Psoas muscle (tissue), 8 donors: ENCODE measurements around the gene MTMR4. TPM values are rescaled to one million over a fixed set of nuclear protein-coding genes. Genes with fewer than 3 reads are reported as not detected.
A peak's percentile ranks its signal among the peaks of the same experiment; 100 is the strongest.

ENCODE experiments used
- ATAC-seq, 4 donors: fragments of 200-7000 bp; cut with Tn5 transposase; one replicate each; pipeline ENCODE4 v1.9.1; 2020; ENCODE audit warnings: moderate library complexity in 3 of 4, mild to moderate bottlenecking in 2 of 4
- DNase-seq, 2 donors: peaks; one replicate each; pipeline ENCODE4 v3.0.0-alpha.2; 2020
- H3K27ac ChIP-seq: fragments of 200-600 bp; one replicate; pipeline ENCODE4 v1.8.0; 2022
- H3K27me3 ChIP-seq, 3 donors: fragments of 200-600 bp in 1 of 3; one replicate each; pipeline versions ENCODE4 v1.6.1 to v1.8.0; 2013 to 2022; ENCODE audit warnings: low read length in 2 of 3, mild to moderate bottlenecking in 2 of 3, moderate library complexity in 1 of 3; ENCODE audit not compliant: insufficient read depth in 3 of 3
- H3K36me3 ChIP-seq, 2 donors: fragments of 200-600 bp in 1 of 2; one replicate each; pipeline versions ENCODE4 v1.6.1 to v1.8.0; 2013 to 2022; ENCODE audit warnings: low read depth in 1 of 2, mild to moderate bottlenecking in 1 of 2, moderate library complexity in 1 of 2; ENCODE audit not compliant: insufficient read depth in 1 of 2
- H3K4me1 ChIP-seq: fragments of 200-600 bp; one replicate; pipeline ENCODE4 v1.8.0; 2022
- H3K4me3 ChIP-seq: fragments of 200-600 bp; one replicate; pipeline ENCODE4 v1.8.0; 2022; ENCODE audit warnings: mild to moderate bottlenecking
- H3K9me3 ChIP-seq: fragments of 200-600 bp; one replicate; pipeline ENCODE4 v1.8.0; 2022
- WGBS, 3 donors: extraction: QIAGEN DNeasy Blood & Tissue Kit; methylation state at CpG; one replicate each; pipeline versions ENCODE4 v1.1.6 to v1.1.7; 2013; 5-methylcytosine and 5-hydroxymethylcytosine counted together
- intact Hi-C, 2 donors: fragments of 100-400 bp; cut with DNase I; formaldehyde crosslinking; loops; one replicate each; pipeline versions ENCODE4 v1.11.0 to v1.14.2; 2022
- polyA plus RNA-seq, 3 donors: library from polyadenylated mRNA; stranded (reverse); fragments of 200-250 nt; gene quantifications; one replicate each; pipeline ENCODE4 v1.2.3, GENCODE V29; 2013
- total RNA-seq, 4 donors: library from RNA; stranded (reverse); fragmentation: NEBNext Ultra II Directional in 2 of 4; extraction: Animal tissue kit (Norgen Biotek cat#: 25700) in 2 of 4; gene quantifications; one replicate each; pipeline versions ENCODE4 v1.2.1 to v1.2.4, GENCODE V29; 2021 to 2023
- TF ChIP-seq, protein P1 (sequence below): fragments of 200-600 bp; IDR thresholded peaks from one replicate; pipeline ENCODE4 v1.8.0; 2022; ENCODE audit warnings: antibody characterized with exemption
- donor health status: healthy with polysubstance abuse.
- donor health status: DM: no; HTN: no; CAD: no; lungs with moderate emphysema.
- donor health status: Bipolar disorder and iron deficiency.
- donor health status: healthy.
- donor health status: DM: yes; HTN: yes; CAD: no.
- donor health status: DM: no; HTN: no; CAD: no.
- donor health status: DM: no; HTN: no; CAD: no.
- donor health status: DM: yes; HTN: yes; CAD: no.

MTMR4 gene
- total and polyA plus RNA-seq, 7 donors = 2.4 to 11.2 (median 7.7) TPM

DNA sequence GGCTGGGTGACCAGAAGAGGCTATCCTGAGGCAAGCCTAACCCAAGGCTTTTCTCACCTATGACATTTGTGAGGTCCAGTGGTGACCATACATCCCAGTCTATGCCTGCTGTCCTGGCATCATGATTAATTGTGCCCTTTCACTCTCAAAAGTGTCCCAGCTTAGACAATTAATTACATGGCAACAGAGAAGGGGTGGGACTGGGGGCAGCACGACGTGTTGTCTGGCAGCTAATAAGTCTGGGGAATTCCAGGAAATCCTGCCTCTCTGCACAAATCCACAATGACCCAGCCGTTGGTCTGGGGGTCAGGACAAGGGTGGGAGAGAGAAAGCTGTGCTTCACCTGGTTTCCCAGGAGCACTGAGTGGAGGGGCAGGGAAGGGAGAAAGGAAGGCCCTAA, 14.0 kb upstream of the MTMR4 start:
- no peaks in the 10 kb centered on the region for H3K36me3 ChIP-seq
- intact Hi-C loops = loop anchor here in 1 of 2 donors (10.0 kb wide), 2 partner anchors 106 to 166 kb away; partner anchors contain the start of genes RAD51C and TEX14
- 17 to 23% (median 18%) methylated on average over 3 of the region's 3 CpGs for WGBS, 3 donors
- no peak overlapping the region for H3K27ac ChIP-seq
- no peaks in the 10 kb centered on the region for H3K27me3 ChIP-seq
- DNase-seq = no peak
- ATAC-seq = no peak
- peak overlapping the region; percentile 1 for H3K4me3 ChIP-seq
- H3K4me1 ChIP-seq = peaks cover 6% of the 10 kb centered on the region
- H3K9me3 ChIP-seq = no peaks in the 10 kb centered on the region
- TF ChIP-seq, protein P1, sequence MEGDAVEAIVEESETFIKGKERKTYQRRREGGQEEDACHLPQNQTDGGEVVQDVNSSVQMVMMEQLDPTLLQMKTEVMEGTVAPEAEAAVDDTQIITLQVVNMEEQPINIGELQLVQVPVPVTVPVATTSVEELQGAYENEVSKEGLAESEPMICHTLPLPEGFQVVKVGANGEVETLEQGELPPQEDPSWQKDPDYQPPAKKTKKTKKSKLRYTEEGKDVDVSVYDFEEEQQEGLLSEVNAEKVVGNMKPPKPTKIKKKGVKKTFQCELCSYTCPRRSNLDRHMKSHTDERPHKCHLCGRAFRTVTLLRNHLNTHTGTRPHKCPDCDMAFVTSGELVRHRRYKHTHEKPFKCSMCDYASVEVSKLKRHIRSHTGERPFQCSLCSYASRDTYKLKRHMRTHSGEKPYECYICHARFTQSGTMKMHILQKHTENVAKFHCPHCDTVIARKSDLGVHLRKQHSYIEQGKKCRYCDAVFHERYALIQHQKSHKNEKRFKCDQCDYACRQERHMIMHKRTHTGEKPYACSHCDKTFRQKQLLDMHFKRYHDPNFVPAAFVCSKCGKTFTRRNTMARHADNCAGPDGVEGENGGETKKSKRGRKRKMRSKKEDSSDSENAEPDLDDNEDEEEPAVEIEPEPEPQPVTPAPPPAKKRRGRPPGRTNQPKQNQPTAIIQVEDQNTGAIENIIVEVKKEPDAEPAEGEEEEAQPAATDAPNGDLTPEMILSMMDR = no peak

DNA sequence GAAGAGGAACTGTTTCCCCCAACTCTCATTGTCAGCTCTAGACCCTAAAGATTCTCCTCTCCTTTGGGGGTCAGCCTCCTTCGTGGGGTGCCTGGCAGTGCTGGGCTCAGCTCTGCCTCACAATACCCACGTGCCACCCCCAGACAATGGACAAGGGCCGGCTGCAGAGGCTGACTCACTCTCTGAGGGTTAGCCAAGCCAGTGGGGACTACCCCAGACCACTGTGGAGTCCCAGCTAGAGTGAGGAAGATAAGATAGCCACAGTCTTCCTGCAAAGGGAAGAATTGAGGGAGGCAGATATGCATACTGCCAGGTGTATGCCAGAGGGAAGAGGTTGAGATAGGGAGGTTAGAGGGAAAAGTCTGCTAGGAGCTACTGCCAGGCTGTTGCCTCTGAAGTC, 13.5 kb upstream of the MTMR4 start:
- Histone ChIP-seq H3K27ac (no peak overlapping the region), H3K36me3 (no peaks in the 10 kb centered on the region), H3K9me3 (no peaks in the 10 kb centered on the region), H3K27me3 (no peaks in the 10 kb centered on the region), H3K4me1 (peaks cover 6% of the 10 kb centered on the region), H3K4me3 (no peak overlapping the region)
- intact Hi-C loops = loop anchor here in 1 of 2 donors (10.0 kb wide), 2 partner anchors 107 to 167 kb away; partner anchors contain the start of genes RAD51C and TEX14
- TF ChIP-seq, protein P1 = no peak
- ATAC-seq = no peak
- 43 to 70% (median 56%) methylated on average over 3 of the region's 3 CpGs for WGBS, 3 donors
- no peak for DNase-seq

DNA sequence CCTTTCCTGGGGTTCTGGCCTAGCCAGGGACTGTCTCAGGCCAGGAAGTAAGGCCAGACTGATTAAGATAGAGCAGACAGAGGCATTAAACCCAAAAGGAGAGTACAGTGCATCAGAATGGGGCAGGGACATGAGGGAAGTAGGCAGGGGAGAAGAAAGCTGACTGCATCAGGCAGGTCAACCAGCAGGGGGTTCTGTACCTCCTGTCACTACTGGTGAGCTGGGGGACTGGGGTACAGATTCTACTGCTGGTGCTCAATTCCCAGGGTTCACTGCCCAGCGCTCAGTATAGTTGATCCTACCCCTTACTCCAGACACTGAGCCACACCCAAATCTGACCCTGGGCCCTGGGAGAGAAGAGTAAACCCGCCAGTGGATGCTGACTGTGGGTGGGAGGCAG, 12.9 kb upstream of the MTMR4 start:
- Histone ChIP-seq H3K4me3 (no peak overlapping the region), H3K4me1 (peaks cover 2% of the 10 kb centered on the region), H3K27ac (no peak overlapping the region), H3K36me3 (no peaks in the 10 kb centered on the region), H3K9me3 (no peaks in the 10 kb centered on the region), H3K27me3 (no peaks in the 10 kb centered on the region)
- no peak for DNase-seq
- ATAC-seq = no peak
- TF ChIP-seq, protein P1 = no peak
- WGBS, 3 donors = 63 to 87% (median 80%) methylated on average over 2 of the region's 2 CpGs
- intact Hi-C loops = loop anchor here in 1 of 2 donors (10.0 kb wide), 2 partner anchors 107 to 167 kb away; partner anchors contain the start of genes RAD51C and TEX14

DNA sequence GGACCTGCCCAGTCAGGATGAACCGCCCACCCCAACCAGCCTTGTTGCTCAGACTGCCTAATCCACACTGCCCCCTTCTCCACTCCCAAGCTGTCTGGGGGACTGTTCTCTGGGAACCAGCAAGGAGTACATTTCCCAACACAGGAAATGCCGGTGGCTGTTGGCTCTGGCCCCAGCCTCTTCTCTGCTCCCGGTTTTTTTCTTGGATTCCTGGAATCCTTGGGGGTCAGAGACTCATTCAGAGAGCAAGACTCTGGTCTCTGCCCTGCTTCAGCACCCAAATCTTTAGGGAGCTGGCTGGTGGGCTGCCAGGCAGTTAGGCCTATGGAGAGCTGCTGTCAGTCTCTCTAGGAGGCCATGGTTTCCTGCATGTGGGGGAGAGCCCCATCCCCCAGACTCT, 10.8 kb upstream of the MTMR4 start:
- Histone ChIP-seq H3K27me3 (no peaks in the 10 kb centered on the region), H3K36me3 (no peaks in the 10 kb centered on the region), H3K9me3 (no peaks in the 10 kb centered on the region), H3K4me1 (no peaks in the 10 kb centered on the region), H3K4me3 (no peak overlapping the region), H3K27ac (peak overlapping the region; percentile 57)
- DNase-seq (peak; percentile 63 to 79), ATAC-seq (peak in 3 of 4 donors; percentile 36 to 56 (median 56))
- 25 to 49% (median 39%) methylated on average over 3 of the region's 3 CpGs for WGBS, 3 donors
- intact Hi-C loops = loop anchor here in 1 of 2 donors (10.0 kb wide), 2 partner anchors 110 to 170 kb away; partner anchors contain the start of genes RAD51C and TEX14
- TF ChIP-seq, protein P1 = no peak

DNA sequence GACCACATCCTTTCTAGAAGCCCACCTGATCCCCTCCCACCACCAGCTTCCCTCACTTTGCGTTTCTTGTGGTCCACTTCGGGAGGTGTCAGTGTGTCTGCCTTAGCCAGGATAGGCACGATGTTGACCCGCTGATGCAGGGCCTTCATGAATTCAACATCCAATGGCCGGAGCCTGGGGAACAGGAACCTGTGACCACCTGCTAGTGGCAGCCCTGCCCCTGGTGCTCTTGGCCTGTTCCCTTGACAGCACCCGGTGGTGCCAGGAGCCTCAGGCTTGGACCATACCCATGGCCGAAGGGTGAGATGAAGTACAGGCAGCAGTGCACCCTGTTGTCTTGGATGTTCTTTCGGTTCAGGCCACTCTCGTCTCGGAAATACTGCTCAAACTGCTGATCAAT, 7.2 kb upstream of the MTMR4 start:
- Histone ChIP-seq H3K27ac (no peak overlapping the region), H3K36me3 (no peaks in the 10 kb centered on the region), H3K4me1 (peaks cover 6% of the 10 kb centered on the region), H3K4me3 (no peak overlapping the region), H3K9me3 (no peaks in the 10 kb centered on the region), H3K27me3 (no peaks in the 10 kb centered on the region)
- TF ChIP-seq, protein P1 = no peak
- DNase-seq = no peak
- WGBS, 3 donors = 90 to 92% (median 91%) methylated on average over 10 of the region's 10 CpGs
- intact Hi-C loops = loop anchor here (5.0 to 10.0 kb wide), 3 partner anchors 66 to 173 kb away; partner anchors contain the start of genes RAD51C (in 1 of the 2) and TEX14 (in 1 of the 2)
- no peak for ATAC-seq
